Hepatocyte (in vitro differentiated cells): Measurements from ENCODE around the gene B4GALT2. TPM values are rescaled to one million over a fixed set of nuclear protein-coding genes. Genes with fewer than 3 reads are reported as not detected.

Source experiments
- DNase-seq: peaks from one replicate; pipeline ENCODE4 v3.0.0-alpha.2; 2016; ENCODE audit warnings: low spot score
- H2AFZ ChIP-seq: fragments of 200-600 bp; sonication (generic); 2 replicates; pipeline ENCODE4 v1.6.0; 2016; ENCODE audit warnings: antibody characterized with exemption, mild to moderate bottlenecking
- H3K27ac ChIP-seq: fragments of 200-600 bp; sonication (generic); 2 replicates; pipeline ENCODE4 v1.5.1; 2016; ENCODE audit warnings: mild to moderate bottlenecking
- H3K27me3 ChIP-seq: fragments of 200-600 bp; sonication (generic); 2 replicates; pipeline ENCODE4 v1.6.1; 2016
- H3K36me3 ChIP-seq: fragments of 200-600 bp; sonication (generic); replicated peaks from 2 replicates; pipeline ENCODE4 v1.5.1; 2016; ENCODE audit warnings: low read depth; ENCODE audit not compliant: insufficient read depth
- H3K4me1 ChIP-seq: fragments of 200-600 bp; sonication (generic); 2 replicates; pipeline ENCODE4 v1.5.1; 2016; ENCODE audit warnings: mild to moderate bottlenecking, moderate library complexity; ENCODE audit not compliant: insufficient read depth
- H3K4me2 ChIP-seq: fragments of 200-600 bp; sonication (generic); 2 replicates; pipeline ENCODE4 v1.6.0; 2016
- H3K4me3 ChIP-seq: fragments of 200-600 bp; sonication (generic); 2 replicates; pipeline ENCODE4 v1.5.1; 2016; ENCODE audit warnings: mild to moderate bottlenecking
- H3K79me2 ChIP-seq: fragments of 200-600 bp; sonication (generic); 2 replicates; pipeline ENCODE4 v1.6.0; 2017; ENCODE audit warnings: mild to moderate bottlenecking
- H3K9me2 ChIP-seq: fragments of 200-600 bp; sonication (generic); replicated peaks from 2 replicates; pipeline ENCODE4 v1.6.0; 2017; ENCODE audit warnings: mild to moderate bottlenecking; ENCODE audit not compliant: insufficient read depth
- H3K9me3 ChIP-seq: fragments of 200-600 bp; sonication (generic); 2 replicates; pipeline ENCODE4 v1.5.1; 2016; ENCODE audit warnings: low read depth, mild to moderate bottlenecking
- H4K20me1 ChIP-seq: fragments of 200-600 bp; sonication (generic); 2 replicates; pipeline ENCODE4 v1.6.0; 2016; ENCODE audit warnings: mild to moderate bottlenecking; ENCODE audit not compliant: insufficient read depth, poor library complexity, severe bottlenecking
- CTCF ChIP-seq: fragments of 200-600 bp; sonication (generic); IDR thresholded peaks from 2 replicates; pipeline ENCODE4 v1.5.1; 2016; ENCODE audit warnings: antibody characterized with exemption, mild to moderate bottlenecking; ENCODE audit not compliant: poor library complexity
- EZH2 ChIP-seq: fragments of 200-600 bp; sonication (generic); IDR thresholded peaks from 2 replicates; pipeline ENCODE4 v1.6.1; 2016; ENCODE audit warnings: antibody characterized with exemption, mild to moderate bottlenecking, borderline replicate concordance
- EZH2phosphoT487 ChIP-seq: fragments of 200-600 bp; sonication (generic); IDR thresholded peaks from one replicate; pipeline ENCODE4 v1.6.1; 2018; ENCODE audit warnings: antibody characterized with exemption, mild to moderate bottlenecking, low read depth, moderate library complexity; ENCODE audit not compliant: unreplicated experiment, severe bottlenecking
- WGBS: methylation state at CpG from one replicate; pipeline ENCODE4 v1.1.6; 2016; ENCODE audit warnings: low lambda C conversion rate; ENCODE audit errors: missing lambda C conversion rate; 5-methylcytosine and 5-hydroxymethylcytosine counted together
- polyA plus RNA-seq: library from polyadenylated mRNA; unstranded; fragments of >200 nt; fragmentation: Nextera tagmentation; extraction: Ambion mirVana; gene quantifications from 2 replicates; pipeline ENCODE4 v1.2.1, GENCODE V29; 2016
- total RNA-seq: library from RNA; depleted of rRNA; stranded (reverse); fragments of >200 nt; gene quantifications from 2 replicates; pipeline ENCODE4 v1.2.3, GENCODE V29; 2014

Gene B4GALT2
- total and polyA plus RNA-seq, 2 experiments from 2014 or later, result 48.2 to 68.8 TPM

- Histone ChIP-seq H3K4me2 (peak overlapping the region; percentile 100), H3K9me3 (no peaks in the 10 kb centered on the region), H4K20me1 (no peaks in the 10 kb centered on the region), H2AFZ (no peak overlapping the region), H3K27me3 (no peaks in the 10 kb centered on the region), H3K79me2 (peaks cover 42% of the 10 kb centered on the region), H3K4me3 (peak overlapping the region; percentile 53), H3K27ac (no peak overlapping the region), H3K4me1 (peaks cover 11% of the 10 kb centered on the region), H3K9me2 (no peaks in the 10 kb centered on the region), H3K36me3 (no peaks in the 10 kb centered on the region)
- 46% methylated on average over 3 of the region's 3 CpGs for WGBS
- DNase-seq, result no peak
- TF ChIP-seq CTCF, result no peak
- no peak for TF ChIP-seq EZH2phosphoT487
- no peak for TF ChIP-seq EZH2
Measured at GRCh38 chr1:43947874-43948437, 31.1 kb upstream of the B4GALT2 start.

- Histone ChIP-seq H3K27ac (no peak overlapping the region), H3K79me2 (peaks cover 45% of the 10 kb centered on the region), H3K4me1 (peaks cover 11% of the 10 kb centered on the region), H3K27me3 (no peaks in the 10 kb centered on the region), H2AFZ (no peak overlapping the region), H3K9me2 (no peaks in the 10 kb centered on the region), H3K9me3 (no peaks in the 10 kb centered on the region), H3K4me2 (no peak overlapping the region), H3K36me3 (no peaks in the 10 kb centered on the region), H3K4me3 (no peak overlapping the region), H4K20me1 (no peaks in the 10 kb centered on the region)
- no peak for DNase-seq
- TF ChIP-seq CTCF, result no peak
- WGBS, result 73% methylated on average over 13 of the region's 13 CpGs
Measured at GRCh38 chr1:43949678-43950077, 29.3 kb upstream of the B4GALT2 start.

GRCh38 chr1:43951021-43951985 is 27.7 kb upstream of the B4GALT2 start:
- no peaks in the 10 kb centered on the region for H3K9me2 ChIP-seq
- H3K27me3 ChIP-seq, result no peaks in the 10 kb centered on the region
- no peak overlapping the region for H3K4me2 ChIP-seq
- peaks cover 11% of the 10 kb centered on the region for H3K4me1 ChIP-seq
- no peaks in the 10 kb centered on the region for H4K20me1 ChIP-seq
- no peak overlapping the region for H3K27ac ChIP-seq
- H3K9me3 ChIP-seq, result no peaks in the 10 kb centered on the region
- peaks cover 45% of the 10 kb centered on the region for H3K79me2 ChIP-seq
- no peaks in the 10 kb centered on the region for H3K36me3 ChIP-seq
- no peak overlapping the region for H2AFZ ChIP-seq
- WGBS, result 94% methylated on average over 4 of the region's 4 CpGs
- H3K4me3 ChIP-seq, result no peak overlapping the region
- DNase-seq, result no peak
- TF ChIP-seq EZH2 (no peak), CTCF (no peak), EZH2phosphoT487 (no peak)
